GM19372 (cell line): ENCODE results near the gene OTOL1.
"Not testable (repeated sequence)": the region's sequence is repeated elsewhere in the genome, so short reads cannot be mapped to it uniquely, and the experiment has no call there.

Experiments used
- ATAC-seq: cut with Tn5 transposase; IDR thresholded peaks from one replicate; pipeline ENCODE4 v1.9.1; 2021; ENCODE audit warnings: mild to moderate bottlenecking, low read depth, moderate library complexity; ENCODE audit not compliant: unreplicated experiment

The OTOL1 gene

DNA sequence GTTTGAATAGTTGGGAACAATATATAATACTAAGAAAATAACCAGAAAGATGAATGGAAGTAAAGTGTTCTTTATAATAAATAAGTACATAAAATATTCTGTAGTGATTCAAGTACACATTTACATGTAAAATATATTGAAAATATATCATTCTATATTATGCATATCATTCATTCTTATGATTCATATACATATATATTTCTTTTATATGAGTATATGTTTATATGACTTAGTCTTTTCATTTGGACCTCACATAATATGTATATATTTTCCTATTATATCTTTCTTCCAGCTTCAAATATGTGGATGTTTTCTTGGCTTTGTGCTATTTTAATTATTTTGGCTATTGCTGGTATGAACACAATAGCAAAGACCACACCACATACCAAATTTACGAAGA, at the start of gene OTOL1:
OTOL1 (plus strand) TSS at position 301 of the 400 bp plus-strand sequence; CDS start at position 301, 0 bp downstream.
- no peak for ATAC-seq

GRCh38 chr3:161449785-161450184, 46.8 kb upstream of the OTOL1 start:
- ATAC-seq = no peak

DNA sequence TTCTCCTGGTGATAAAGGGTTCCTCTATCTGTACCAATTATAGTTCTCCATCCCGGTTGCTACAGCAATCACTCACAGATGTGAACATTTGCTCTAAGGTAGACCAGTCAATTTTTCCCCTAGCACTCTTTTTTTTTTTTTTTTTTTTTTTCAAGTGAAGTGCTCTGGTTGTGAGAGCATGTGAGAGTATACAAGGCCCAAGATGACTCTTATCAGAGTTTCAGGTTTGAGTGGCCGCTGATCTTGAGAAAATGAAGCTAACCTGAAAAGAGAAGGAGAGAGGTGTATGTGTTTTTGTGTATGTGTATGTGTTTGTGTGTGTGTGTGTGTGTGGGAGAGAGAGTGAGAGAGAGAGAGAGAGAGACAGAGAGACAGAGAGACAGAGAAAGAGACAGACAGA, 44.4 kb upstream of the OTOL1 start:
- ATAC-seq = no peak

DNA sequence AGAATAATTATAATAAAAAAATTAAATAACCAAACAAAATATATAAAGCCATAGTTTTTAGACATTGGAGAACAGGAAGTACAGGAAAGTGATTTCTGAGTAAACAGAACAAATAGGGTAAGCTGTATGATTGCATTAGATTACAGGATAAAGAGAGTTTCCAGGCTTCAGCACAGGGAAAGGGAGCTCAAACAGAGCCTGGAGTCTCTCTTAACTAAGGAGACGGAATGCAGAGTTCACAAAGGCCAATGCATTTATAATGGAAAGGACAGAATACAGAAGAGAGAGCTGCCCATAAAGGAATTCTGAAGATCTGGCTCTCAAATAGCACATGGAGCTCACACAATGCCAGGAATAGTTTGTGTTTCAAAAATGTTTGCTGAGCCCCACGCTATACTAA, 42.0 kb upstream of the OTOL1 start:
- ATAC-seq = no peak

GRCh38 chr3:161455962-161456361, 40.6 kb upstream of the OTOL1 start:
- no peak for ATAC-seq

DNA sequence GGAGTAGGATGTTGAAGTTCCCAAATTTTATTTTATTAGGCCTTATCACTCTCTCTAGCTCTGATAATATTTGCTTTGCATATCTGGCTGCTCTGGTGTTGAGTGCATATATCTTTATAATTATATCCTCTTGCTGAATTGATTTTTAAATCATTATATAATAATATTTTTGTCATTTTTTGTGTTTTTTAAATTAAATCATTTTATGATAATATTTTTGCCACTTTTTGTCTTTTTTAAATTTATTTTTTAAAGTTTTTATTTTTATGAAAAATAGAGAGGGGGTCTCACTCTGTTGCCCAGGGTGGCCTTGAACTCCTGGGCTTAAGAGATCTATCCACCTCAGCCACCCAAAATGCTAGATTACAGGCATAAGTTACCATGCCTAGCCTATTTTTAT, 34.5 kb upstream of the OTOL1 start:
- ATAC-seq = no peak

- ATAC-seq = no peak
Measured at GRCh38 chr3:161471211-161471610, 25.4 kb upstream of the OTOL1 start.

- ATAC-seq = no peak
Measured at GRCh38 chr3:161474139-161474538, 22.5 kb upstream of the OTOL1 start.

DNA sequence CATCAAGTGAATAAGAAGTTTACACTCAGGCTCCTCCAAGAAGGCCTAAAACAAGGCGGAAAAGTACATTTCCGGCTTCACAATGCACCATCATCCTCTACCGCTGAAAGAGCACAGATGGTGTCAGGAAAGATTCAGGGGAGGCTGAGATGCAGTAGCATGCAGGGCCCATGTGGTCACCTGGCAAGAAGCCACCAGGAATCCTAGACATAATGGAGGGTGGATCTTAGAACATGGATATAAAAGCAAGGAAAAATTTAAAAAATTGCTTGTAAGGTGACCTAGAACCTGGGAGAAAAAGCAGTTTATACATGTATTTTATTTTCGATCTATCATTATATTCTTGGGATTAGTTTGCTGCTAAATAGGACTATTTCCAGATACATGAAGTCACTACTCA, 21.9 kb upstream of the OTOL1 start:
- no peak for ATAC-seq

GRCh38 chr3:161475206-161475605, 21.4 kb upstream of the OTOL1 start:
- no peak for ATAC-seq

DNA sequence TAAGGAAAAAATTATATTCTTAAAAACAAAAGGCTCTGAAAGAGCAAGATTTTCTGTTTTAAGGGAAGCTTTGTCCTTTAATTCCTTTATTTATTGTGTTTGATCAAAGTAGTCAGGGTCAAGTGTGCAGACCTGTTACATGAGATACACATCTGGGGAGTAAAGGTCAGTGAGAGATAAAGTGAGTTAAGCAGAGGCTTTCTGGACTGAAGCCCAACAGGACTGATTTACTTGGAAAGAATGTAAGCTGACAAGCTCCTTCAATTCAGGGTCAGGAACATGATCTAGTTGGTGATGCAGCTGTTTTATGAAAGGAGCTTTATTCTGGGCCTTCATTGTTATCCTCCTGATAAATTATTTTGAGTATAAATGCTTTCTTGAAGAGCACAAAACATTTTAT, 20.7 kb upstream of the OTOL1 start:
- no peak for ATAC-seq

DNA sequence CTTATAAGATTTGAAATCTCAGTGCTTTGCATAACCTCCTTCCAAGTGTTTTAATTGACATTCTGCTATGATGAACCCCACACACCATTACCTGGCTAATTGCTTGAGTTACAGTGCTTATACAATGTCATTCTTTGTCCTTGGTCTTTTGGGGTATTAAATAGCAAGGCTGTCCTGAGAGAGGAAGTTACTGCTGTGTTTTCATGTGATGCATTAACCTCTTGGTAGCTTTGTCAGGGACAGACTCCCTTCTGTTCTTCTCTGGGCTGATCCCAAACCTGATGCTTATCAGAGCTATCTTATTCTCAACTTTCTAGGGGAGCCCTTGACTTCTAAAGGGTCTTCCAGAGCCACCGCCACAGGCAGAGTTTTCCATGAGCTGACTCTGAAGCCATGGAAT, 12.4 kb upstream of the OTOL1 start:
- no peak for ATAC-seq

- not testable (repeated sequence) for ATAC-seq
Measured at GRCh38 chr3:161488284-161488683, 8.3 kb upstream of the OTOL1 start.

DNA sequence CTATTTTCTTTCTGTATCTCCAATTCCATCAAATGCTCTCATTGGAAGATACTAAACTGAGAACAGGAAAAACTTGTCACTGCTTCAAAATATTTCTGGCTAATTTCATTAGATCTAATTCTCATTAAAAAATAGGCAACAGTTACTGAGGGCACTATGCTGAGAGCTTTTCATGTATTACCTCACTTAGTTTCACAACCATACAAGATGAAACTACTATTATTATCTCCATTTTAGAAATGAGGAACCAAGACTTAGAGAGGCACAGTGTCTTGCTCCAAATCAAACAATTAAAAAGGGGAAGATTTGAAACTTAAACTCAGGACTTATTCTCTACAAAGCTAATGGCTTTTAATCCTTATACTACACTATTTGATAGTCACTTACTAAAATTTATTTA, 7.2 kb upstream of the OTOL1 start:
- peak; percentile 96 for ATAC-seq

DNA sequence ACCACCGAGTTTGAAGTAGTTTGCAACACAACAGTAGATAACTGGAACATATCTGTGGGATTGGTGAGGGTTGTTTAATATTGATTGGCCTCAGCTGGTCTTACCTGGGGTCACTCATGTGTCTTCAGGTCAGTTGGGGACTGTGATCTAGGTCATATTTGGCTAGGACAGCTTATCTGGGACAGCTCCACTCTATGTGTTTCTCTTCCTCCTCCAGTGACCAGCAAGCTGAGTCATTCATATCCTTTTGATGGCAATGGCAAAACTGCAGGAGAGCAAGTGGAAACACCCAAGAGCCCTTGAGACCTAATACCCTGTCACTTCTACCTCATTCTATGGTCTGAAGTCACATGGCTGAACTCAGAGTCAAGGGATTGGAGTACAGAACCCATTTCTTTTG, 5.8 kb upstream of the OTOL1 start:
- not testable (repeated sequence) for ATAC-seq

DNA sequence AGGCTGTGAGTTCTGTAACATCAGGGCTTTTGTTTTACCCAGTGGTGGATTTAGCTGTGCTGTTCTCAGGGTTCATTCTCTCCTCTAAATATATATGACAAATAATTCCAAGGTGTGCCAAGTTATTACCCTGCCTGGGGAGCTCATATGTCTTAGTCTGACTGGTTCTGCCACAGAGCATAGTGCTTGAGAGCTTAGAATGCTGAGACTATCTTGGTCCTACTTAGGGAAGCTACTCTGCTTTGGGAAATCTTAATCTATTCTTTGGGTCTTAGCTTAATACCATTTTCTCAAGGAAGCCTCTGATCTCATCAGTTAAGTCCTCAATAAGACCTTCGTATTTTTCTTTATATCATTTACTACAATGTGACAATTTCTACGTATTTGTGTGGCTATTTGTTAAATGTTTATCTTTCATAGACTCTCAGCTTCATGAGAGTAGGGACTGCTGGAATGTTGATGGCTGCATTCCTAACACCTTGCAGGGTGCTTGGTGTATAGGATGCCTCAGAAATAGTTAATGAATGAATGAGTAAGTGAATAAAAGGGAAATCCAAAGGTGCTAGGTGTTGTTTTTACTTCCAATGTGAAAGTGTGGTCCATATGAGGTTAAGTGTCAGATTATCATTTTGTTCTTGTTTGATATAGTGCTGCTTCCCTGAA, 1.8 kb downstream of the OTOL1 start:
- ATAC-seq = no peak

DNA sequence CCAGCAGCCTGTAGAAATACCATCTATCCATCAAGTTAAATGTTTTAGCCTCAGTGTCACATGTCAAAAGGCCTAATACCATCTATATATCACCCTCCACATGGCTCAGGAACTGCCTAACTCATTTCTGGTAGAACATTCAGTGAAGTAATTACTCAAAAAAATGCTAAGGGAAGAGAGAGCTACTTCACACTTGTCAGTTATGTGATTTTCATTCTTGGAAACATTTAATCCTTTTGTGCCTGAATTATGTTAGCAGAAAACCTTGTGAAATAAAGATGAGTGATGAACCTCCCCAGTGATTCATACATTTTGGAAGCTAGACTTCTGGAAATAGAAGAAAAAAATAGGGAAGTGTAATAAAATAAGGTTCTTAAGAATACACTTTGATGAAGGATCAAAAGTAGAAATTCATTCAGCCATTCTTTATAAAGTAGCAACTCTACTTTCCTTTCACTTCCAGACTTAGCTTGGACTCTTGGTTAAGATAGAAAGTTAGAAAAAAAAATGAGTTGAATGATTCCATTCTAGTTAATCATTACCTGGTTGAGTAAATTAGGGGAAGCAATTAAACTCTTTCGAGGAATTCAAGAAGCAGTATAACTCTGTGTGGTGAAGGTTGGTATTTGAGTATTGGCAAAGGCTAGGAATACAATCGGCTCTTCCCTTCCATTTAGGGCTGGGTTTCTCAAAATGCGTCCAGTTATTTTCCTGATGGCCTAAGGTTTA, 3.6 kb downstream of the OTOL1 start:
- no peak for ATAC-seq

GRCh38 chr3:161503271-161503670, 6.7 kb downstream of the OTOL1 start:
- ATAC-seq = no peak

- ATAC-seq = peak; percentile 87
Measured at GRCh38 chr3:161508852-161509477, 12.4 kb downstream of the OTOL1 start.

- no peak for ATAC-seq
Measured at GRCh38 chr3:161510510-161511260, 14.1 kb downstream of the OTOL1 start.

GRCh38 chr3:161523916-161524315, 27.3 kb downstream of the OTOL1 start:
- no peak for ATAC-seq
